ENCODE results near the gene RIBC2.
"Not testable (repeated sequence)": the region's sequence is repeated elsewhere in the genome, so short reads cannot be mapped to it uniquely, and the experiment has no call there.

RIBC2 gene

DNA sequence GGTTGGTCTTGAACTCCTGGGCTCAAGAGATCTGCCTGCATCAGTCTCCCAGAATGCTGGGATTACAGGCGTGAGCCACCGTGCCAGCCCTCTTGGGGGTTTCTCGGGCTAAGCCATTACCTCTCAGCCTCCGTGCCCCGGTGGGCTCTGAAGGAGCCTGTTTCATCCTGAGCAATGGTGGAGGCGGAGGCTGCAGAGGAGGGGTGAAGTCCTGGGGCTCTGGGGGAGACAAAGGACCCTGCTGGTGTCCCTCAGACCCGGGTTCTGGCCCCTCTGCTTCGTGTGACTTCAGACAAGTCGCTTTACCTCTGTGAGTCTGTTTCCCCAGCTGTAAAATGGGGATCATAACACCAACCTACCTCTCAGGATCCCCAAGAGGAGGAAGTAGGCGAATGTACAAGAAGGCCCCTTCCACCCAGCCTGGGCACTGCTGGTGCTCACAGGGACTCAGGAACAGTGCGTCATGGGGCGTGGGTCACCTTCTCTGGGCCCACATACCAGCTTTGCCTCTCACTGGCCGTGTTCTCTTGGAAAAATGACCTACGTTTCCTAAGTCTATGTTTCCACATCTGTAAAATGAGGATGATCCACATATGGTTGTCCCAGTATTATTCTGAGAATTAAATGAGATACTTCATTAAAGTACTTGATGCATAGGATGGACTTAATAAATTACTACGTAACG lies 36.8 kb downstream of the RIBC2 start:
- DNase-seq (ENCODE audit: low read depth in 3 of 3): no peak

DNA sequence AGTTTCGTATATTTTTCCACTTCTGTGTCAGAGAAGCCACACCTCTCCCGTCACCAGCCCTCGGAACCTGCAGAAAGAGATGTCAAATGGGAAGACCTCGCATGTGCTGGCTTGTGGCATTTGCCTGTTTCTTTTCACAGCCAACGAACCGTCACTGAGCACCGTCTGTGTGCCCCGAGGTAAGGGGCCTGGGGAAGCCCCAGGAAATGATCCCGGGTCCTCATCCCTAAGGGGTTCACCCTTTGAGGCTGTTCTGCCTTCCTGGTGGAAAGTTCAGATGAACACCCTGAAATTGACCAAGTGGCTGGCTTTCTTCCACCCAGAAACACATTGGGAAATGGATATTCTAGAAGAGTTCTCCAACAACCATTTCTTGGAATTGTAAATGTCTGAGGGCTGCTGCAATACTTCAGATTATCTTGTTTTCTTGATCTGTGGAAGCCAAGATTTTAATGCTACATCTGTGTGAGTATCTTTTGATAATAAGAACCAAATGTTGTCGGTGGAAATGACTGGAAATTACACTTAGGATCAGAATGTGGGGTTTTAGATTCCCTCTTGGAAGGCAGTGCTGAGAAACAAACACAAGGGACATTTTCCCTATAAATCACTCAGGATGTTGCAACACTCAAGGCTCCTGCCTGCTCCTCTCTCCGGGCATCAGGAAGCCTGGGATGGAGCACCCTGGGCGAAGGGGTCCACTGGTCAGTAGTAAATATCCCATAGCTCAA lies 37.6 kb downstream of the RIBC2 start:
- DNase-seq (ENCODE audit: low read depth in 3 of 3): no peak

DNA sequence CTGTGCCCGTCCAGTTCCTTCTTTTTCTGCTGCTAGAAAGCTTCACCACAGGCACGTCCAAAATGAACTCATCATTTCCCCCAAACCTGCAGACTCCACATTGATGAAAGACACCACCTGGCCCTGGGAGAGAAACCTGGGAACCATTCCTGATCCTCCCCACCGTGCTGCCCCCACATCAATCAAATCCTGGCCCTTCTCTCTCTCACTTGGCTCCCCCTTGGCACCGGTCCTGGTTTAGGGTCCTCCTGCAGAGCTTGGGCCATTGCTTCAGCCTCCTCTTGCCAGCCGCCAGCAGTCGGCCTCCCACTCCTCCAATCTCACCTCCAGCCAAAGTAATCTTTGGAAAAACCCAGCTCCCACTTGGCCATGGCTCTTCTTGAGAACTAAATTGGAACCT lies 38.5 kb downstream of the RIBC2 start:
- no peak for DNase-seq (ENCODE audit: low read depth in 3 of 3)

DNA sequence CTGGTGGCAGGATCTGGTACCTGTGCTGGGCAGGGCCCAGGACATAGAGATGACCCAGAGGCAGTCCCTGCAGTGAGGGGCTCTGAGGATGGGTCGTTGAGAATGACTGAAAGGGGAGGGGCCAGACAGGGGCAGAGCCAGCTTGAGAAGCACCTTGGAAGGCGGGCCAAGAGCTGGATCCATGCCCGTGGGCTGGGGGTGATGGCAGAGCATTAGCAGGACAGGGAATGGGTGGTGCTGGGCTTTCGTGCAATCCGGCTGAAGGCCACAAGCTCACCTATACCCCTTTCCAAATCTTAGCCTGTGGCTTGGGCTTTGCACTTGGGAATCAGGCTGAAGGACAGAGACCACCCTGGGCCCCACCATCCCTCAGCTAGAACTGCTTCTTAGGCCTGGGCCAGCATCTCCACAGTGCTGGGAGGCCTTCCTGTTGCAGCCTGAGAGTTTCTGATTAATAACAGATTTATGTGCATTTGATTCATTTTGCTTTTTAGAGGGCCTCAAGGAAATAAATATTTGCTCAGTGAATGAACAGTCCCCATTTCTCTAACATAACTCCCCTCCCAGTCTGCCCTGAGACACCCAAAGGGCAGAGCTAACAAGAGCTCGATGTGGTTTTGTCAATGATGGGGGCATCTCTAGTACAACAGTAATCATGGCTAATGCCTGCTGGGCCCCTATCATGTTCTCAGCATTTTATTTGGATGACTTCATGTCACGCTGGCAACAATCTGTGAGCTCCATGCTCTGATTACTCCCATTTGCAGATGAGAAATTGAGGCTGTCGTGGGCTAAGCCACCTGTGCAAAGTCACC lies 39.3 kb downstream of the RIBC2 start:
- DNase-seq (ENCODE audit: low read depth in 3 of 3): no peak

DNA sequence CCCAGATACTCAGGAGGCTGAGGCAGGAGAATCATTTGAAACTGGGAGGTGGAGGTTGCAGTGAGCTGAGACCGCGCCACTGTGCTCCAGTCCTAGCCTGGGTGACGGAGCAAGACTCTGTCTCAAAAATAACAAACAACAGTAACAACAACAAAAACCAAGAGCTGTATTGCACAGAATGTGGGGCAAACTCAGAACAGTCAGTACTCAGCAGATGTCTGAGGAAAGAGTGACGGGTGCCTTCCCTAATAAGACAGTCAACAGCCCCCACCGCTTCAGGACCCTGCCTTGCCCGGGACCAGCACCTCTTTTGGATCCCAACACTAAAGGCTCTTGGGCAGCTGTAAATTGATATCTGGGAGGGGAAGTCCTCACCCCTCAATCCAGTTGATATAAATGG lies 40.3 kb downstream of the RIBC2 start:
- no peak for DNase-seq (ENCODE audit: low read depth in 3 of 3)

DNA sequence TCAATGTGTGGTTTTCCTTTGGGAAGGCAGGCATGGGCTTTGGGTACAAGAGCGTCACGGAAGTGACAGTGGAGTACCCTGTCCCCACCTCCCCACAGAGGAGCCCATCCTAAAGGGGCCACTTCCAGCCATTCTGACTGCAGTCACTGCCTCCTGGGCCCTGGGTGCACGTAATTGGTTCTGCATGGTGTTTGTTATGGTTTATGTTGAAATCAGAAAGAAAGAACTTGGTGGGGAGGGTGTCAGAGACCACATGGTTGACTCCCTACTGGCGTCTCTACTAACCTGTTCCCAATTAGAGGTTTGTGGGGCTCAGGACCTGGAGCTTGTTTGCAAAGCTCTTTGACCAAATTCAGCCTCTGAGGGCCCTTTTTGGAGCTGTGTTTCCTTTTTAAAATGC lies 40.8 kb downstream of the RIBC2 start:
- DNase-seq (ENCODE audit: low read depth in 3 of 3): no peak

DNA sequence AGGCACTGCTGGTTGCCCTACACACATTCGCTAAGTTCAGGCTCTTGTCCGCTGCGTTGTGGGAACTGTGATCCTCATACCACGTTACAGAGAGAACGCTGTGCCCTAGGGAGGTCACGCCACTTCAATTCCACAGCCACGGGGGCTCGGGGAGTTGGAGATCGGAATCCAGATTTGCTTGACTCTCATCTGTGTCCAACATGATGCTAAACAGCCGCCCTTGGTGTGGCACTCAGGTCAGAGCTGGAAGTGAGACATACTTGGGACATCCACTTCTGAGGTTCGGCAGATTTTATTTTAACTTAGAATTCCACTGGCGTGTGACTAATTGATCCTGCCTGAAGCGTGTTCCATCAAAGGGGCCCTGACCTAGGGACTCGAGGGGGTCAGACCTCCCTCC lies 41.7 kb downstream of the RIBC2 start:
- no peak for DNase-seq (ENCODE audit: low read depth in 3 of 3)

DNA sequence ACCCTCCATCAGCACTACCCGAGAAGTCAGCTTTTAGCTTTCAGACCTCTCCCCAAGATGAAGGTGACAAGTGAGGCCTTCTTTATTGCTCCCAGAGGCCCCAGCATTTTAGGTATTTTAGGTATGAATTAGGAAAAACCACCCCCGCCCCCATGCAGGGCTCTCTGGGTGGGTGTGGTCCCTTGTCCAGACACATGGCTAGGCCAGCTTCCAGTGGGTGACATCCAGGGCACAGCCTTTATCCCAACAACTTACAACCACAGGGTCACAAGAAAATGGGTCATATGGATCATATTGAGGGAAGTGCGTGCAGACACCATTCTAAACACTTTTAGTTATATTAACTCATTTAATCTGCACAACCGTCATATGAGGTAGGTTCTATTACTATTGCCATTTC lies 42.1 kb downstream of the RIBC2 start:
- DNase-seq (ENCODE audit: low read depth in 3 of 3): no peak

DNA sequence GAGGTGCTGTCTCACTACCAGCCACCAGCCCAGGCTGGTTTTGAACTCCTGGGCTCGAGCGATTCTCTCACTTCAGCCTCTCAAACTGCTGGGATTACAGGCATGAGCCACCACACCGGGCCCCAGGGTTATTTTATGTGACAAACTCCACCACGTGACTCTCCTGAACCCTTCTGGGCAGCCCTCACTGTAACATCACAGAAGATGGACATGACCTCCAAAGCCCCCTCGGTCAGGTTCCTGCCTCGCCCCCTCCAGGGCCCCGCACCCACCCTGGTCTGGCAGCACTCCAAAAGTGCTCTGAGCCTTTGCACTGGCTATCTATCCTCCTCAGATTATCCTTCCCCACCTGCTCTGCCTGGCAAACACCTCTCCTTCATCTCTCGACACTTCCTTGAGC lies 43.3 kb downstream of the RIBC2 start:
- no peak for DNase-seq (ENCODE audit: low read depth in 3 of 3)

DNA sequence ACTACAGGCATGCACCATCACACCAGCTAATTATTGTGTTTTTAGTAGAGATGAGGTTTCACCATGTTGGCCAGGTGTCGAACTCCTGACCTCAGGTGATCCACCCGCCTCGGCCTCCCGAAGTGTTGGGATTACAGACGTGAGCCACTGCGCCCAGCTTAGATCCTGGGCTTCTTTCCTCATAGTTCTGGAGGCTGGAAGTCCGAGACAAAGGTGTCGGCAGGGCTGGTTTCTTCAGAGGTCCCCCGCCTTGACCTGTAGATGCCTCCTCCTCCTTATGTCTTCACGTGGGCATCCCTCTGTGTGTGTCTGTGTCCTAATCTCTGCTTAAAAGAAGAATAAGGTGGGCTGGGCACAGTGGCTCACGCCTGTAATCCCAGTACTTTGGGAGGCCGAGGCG lies 45.0 kb downstream of the RIBC2 start:
- DNase-seq (ENCODE audit: low read depth in 3 of 3): no peak

DNA sequence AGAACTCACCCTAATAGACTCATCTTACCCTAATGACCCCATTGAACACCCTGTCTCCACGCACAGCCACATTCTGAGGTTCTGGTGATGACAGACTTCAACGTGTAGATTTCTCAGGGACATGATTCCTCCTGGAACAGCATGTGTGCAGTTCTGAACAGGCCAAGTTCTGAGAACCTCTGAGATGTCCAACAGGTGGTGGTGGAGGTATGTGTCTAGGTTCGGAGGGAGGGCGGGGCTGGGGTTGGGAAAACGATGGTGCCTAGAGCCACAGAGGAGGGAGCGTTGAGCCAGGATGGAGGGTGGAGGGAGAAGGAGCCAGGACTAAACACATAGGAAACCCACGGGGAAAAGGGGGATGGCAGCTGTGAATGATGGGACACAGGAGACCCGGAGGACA lies 45.7 kb downstream of the RIBC2 start:
- no peak for DNase-seq (ENCODE audit: low read depth in 3 of 3)

DNA sequence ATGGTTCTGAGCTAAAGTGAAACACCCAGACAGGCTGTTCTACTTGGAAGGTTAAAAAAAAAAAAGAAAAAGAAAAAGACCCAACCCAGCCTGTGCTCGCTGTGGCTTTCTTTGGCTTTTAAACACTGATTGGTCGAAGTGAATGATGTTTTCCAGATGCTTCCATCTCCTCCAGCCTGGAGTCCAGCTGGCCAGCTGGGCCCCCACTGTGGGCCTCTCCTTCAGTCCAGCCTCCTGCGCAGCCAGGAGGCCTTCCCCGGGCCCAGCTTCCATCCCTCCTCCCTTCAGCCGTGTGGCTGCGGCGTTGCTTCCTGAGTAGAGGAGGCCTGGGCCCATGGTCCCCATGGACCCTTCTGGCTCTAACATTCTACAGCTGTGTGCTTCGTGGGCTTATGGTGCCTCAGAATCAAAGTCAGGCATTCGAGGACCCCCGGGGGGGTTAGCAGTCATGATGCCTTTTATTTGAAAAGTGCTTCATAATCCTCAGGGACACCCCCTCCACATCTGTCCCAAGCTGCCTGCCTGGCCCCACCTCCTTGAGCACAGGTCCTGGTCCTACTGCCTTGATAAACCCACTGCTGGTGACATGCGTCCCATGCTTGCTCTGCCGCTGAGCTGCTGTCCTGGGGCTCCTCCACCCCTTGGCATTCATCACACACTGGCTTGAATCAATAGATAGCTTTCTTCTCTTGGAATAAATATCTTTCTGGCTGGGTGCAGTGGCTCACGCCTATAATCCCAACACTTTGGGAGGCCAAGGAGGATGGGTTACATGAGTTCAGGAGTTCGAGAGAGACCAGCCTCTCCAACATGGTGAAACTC lies 47.0 kb downstream of the RIBC2 start:
- no peak for DNase-seq (ENCODE audit: low read depth in 3 of 3)

DNA sequence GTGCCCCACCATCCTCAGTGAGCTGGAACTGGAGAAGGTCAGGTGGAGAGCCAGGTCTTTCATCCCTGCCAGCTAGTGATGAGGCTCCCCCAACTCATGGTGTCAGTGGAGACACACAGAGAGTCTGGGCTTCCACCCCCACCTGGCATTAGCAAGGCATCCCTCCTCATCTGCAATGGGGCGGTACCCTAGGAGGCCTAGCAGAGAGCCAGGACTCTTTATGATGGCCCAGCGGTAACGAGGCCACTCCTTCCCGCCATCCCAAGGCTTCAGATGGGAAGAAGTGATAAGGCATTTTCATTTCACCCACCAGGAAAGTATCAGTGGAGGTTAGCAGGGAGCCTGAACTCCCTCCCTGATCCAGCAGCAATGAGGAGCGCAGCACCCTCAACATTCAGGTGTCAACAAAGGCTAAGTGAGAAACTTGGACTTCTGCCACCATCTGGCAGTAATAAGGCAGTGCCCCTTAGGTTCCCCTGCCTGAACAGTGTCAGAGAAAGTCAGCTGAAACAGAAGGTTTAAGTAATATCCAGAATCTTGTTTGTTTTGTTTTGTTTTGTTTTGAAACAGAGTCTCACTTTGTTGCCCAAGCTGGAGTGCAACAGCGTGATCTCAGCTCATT lies 48.7 kb downstream of the RIBC2 start:
- DNase-seq (ENCODE audit: low read depth in 3 of 3): no peak

DNA sequence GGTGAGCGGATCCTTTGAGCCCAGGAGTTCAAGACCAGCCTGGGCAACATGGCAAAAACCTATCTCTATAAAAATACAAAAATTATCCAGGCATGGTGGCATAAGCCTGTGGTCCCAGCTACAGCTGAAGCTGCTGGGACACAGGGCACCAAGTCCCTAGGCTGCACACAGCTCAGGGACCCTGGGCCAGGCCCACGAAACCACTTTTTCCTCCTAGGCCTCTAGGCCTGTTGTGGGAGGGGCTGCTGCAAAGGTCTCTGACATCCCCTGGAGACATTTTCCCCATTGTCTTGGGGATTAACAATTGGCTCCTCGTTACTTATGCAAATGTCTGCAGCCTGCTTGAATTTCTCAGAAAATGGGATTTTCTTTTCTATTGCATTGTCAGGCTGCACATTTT lies 50.2 kb downstream of the RIBC2 start:
- not testable (repeated sequence) for DNase-seq (ENCODE audit: low read depth in 3 of 3)

DNA sequence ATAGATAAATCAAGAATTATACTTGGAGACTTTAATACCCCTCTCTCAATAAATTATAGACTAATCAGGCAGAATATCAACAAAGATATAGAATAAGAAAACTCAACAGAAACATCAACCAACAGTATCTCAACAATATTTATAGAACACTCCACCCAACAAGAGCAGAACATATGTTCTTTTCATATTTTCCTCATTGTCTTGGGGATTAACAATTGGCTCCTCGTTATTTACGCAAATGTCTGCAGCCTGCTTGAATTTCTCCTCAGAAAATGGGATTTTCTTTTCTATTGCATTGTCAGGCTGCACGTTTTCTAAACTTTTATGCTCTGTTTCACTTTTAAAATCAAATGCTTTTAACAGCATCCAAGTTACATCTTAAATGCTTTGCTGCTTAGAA lies 52.1 kb downstream of the RIBC2 start:
- no peak for DNase-seq (ENCODE audit: low read depth in 3 of 3)

DNA sequence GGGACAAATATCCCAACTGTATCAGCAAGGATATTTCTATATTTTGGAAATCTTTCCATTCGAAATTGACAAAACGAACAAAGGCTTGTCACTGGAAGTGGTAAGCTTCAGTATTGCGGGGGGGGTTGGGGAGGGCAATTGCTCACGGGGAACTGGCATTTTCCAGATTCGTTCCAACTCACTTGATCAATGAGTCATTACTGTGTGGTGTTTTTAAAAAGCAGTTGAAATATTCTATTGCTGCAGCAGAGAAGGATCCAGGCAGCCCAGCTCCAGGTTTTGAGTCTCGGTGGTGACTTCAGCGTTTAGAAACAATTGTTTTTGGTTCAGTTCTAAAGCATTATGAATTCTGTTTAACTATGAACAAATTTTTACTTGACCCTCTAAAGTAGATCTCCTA lies 55.4 kb downstream of the RIBC2 start:
- no peak for DNase-seq (ENCODE audit: low read depth in 3 of 3)

DNA sequence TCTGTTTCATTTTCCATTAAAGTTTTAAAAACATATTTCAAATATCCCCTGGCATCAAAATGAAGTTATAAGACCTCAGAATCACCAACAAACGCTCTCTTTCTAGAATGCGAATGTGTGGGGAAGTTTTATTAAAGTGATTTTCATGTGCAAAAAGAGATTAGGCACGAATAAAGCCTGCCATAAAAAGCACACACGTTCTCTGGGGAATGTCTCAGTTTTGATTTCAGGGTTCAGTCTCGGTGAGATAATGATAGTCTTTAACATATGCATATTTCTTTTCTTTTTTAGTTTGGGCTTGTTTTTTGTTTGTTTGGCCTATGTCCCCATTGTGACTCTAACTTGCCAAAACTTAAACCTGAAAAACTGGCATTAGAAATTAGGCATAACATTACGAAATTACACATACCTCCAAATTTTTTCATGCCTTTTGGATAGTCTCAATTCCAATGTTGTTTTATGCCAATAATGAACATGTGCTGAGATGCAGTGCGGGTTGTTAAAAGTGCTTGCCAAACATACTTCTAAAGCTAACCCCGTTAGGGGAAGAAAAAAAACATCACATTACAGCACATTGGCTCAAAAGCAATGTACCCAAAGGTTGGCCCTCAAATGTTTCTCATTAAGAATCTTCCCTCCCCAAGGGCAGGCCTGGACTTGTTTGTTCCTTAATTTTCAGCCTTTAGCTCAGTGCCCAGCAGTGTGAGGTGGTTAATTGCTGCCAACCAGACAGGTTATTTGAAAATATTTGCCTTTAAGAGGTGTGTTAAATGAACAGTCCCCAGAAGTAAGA lies 56.0 kb downstream of the RIBC2 start:
- DNase-seq (ENCODE audit: low read depth in 3 of 3): no peak

DNA sequence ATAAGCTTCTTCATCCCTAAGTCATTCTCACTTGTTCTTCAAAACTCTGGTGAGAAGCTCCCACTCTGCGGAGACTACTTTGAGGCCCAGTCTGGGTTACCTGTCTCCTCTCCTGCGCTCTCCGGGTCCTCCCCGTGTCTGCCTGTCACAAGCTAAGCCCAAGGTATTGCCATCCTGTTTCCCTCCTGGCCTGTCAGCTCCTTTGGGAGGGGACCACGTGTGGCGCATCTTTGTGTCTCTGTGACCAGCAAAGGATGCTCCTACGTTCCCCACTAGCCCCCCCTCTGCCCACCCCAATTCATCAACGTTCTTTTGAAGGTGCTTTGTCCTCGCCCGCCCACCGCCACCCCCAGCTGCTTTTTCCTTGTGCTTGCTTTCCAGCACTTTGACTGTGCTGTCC lies 57.4 kb downstream of the RIBC2 start:
- DNase-seq (ENCODE audit: low read depth in 3 of 3): no peak

DNA sequence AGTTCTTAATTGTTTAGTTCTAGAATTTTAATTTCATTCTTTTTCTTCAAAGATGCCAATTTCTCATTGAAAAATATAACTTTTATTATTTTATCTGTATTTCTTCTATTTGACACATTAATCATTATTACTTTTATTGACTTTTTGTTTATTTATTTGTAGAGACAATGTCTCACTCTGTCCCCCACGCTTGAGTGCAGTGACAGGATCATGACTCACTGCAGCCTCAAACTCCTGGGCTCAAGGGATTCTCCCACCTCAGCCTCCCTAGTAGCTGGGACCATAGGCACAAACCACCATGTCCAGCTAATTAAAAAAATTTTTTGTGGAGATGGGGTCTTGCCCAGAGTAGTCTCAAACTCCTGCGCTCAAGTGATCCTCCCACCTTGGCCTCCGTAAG lies 58.9 kb downstream of the RIBC2 start:
- no peak for DNase-seq (ENCODE audit: low read depth in 3 of 3)

DNA sequence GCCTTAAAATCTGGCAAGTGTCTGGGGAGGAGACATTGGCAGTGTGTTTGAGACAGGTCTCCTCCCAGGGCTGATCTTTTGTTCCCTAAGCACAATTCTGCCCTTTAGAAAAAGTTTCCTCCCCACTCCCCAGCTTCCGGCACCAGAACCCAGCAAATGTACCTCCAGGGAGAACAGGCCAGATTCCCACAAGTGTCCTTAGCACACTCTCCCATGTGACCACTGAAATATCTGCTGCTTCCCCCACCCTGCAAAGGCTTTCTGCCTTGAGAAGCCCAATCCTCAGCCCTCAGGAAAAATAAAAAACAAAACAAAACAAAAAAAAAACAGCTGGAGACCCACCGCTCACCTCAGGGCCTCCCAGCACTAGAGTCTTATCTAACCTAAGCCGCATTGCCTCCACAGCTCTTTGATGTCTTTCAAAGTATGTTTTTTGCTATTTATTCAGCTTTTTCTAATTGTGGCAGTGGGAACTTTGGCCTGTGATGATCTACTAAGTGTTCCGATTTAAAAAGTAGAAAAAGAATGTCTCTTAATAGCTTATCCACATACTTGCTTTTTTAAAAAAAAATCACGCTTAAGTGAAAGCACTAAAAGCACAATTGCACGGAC lies 60.2 kb downstream of the RIBC2 start:
- DNase-seq (ENCODE audit: low read depth in 3 of 3): no peak

Data from stimulated activated CD4-positive, alpha-beta T cell treated with anti-CD3 and anti-CD28 coated beads, TNF-alpha, amount 100 ng/mL, for 24 hours (primary cell).